GM23248 (cell line): Measurements from ENCODE around the gene LAMTOR1.

Experiments
- EZH2 ChIP-seq: fragments of 200-600 bp; sonication (generic); IDR thresholded peaks from 2 replicates; pipeline ENCODE4 v1.6.1; 2018; ENCODE audit warnings: antibody characterized with exemption, mild to moderate bottlenecking; ENCODE audit not compliant: insufficient read depth, poor library complexity, severe bottlenecking
- EZH2phosphoT487 ChIP-seq: fragments of 200-600 bp; sonication (generic); IDR thresholded peaks from 2 replicates; pipeline ENCODE4 v1.6.1; 2018; ENCODE audit warnings: antibody characterized with exemption, moderate library complexity, mild to moderate bottlenecking, low read depth; ENCODE audit not compliant: insufficient read depth

DNA sequence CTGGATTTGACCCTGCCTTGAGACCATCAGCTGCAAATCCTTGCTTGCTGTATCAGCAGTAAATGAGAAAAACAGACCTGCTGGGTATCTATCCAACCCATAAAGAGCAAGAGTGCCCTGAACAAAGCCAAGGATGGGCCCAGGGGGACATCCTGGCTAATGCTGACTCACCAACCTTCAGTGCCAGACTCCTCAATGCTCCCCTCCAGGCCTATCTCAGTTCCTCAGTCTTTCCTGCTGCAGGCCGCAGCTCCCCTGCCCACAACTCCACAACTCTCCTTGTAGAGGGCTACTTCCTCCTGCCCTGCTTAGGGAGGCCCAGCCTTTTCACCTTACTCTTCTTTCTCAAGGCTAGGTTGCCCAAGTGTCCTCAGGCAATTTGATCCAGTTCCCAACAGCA, 2.6 kb downstream of the LAMTOR1 start:
- TF ChIP-seq EZH2phosphoT487 (no peak), EZH2 (no peak)
